Ramos (cell line): ENCODE data around the gene POFUT1.

Source experiments
- in situ Hi-C: fragments of 300-500 bp; cut with MboI; formaldehyde crosslinking; loops from one replicate; pipeline ENCODE4 v1.14.3; 2022; ENCODE audit warnings: low sequenced_read_pairs; ENCODE audit not compliant: unreplicated experiment

The POFUT1 gene

DNA sequence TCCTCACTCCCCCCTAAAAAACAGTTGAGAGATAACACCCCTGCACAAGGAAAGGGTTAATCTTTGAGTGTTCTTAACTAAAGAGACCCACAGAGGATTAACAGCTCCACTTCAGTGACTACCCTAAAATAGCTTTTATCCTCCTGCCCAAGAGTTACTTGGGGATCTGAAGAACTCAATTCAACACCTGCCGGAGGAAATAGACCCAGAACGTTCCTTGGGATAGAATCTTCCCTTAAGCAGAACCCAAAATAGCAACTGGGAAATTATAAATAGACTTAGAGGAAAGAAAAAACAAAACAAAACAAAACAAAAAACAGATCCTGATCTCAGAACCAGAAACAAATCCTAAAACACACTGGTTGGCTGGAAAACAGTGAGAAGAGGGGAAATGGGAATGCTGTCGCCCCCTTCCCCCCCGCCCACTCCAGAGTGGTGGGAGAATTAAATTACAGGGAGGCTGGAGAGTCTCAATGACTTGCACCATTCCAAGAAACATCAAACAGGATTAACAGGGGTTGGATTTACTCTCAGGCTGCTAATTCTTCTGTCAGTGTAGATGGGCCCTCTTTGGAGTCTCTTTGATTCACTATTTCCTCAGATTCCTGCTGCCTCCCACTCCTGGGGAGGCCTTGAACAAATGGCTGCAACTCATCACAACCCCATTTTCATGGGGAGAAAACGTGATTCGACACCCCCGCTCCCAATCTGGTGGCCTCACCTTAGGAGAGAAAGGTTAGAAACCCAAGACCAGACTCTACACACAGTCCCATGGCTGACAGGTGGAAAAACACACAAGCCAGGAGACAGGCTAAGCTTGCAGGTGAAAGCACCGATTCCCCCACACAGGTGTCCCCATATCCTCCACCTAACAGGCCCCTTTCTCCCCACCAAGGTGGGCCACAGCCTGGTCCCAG lies 1.6 kb upstream of the POFUT1 start:
- in situ Hi-C loops, result no loop called here

DNA sequence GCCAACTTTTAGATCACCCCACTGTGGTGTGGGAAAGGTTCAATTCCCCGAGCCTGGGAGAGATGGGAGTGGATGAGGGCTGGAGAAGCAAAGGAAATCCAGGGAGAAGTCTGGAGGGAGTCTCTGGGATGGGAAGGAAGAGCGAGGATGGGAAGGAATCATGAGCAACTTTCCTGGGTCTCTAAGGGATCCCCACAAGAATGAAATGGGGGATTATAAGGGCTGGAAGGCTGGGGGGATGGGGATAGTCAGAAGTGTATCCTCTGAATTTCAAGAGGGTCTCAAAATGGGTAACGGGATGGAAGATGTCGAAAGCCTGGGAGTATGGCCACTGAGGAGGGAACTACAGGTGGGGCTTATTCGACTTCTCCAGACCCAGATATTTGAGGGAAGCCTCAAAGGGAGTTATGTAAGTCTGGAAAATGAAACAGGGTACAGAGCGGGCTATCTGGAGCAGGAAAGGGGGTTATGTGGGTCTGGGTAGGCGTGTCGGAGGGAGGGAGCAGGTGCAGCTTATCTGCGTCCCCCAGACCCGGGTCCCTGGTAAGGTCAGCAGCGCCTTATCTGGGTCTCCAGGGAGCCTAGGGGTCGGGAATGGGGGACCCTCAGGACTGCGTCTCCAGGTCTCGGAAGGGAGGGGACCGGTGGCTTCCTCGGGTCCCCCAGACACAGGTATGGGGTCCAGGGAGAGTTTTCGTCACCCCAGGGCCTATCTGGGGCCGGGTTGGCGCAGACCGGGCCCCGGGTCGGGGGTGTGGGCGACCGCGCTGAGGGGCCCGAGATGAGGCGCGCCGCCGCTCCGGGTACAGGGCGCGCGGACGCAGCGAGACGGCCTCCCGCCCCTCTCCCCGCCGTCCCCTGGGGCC lies 687 bp upstream of the POFUT1 start:
- in situ Hi-C loops, result no loop called here

DNA sequence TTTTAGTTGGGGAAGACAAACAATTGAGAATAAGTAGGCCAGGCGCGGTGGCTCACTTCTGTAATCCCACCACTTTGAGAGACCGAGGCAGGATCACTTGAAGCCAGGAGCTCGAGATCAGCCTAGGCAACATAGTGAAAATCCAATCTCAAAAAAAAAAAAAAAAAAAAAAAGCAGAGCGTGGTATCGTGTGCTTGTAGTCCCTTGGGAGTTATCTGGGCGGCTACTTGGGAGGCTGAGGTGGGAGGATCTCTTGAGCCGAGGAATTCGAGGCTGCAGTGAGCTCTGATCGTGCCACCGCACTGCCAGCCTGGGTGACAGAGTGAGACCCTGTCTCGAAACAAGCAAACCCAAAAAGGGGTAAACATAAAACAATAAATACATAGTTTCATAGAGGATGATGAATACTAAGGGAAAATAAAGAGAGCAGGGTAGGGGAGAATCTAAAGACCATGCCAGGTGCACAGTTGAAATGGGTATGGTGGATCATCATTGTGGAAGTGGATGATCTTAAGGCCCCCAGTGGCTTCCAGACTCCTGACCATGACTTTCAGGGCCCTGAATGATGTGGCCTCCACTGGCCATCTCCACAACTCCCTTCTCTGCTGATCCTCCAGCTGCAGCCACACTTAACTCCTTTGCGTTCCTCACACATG lies 947 bp downstream of the POFUT1 start:
- in situ Hi-C loops, result no loop called here

DNA sequence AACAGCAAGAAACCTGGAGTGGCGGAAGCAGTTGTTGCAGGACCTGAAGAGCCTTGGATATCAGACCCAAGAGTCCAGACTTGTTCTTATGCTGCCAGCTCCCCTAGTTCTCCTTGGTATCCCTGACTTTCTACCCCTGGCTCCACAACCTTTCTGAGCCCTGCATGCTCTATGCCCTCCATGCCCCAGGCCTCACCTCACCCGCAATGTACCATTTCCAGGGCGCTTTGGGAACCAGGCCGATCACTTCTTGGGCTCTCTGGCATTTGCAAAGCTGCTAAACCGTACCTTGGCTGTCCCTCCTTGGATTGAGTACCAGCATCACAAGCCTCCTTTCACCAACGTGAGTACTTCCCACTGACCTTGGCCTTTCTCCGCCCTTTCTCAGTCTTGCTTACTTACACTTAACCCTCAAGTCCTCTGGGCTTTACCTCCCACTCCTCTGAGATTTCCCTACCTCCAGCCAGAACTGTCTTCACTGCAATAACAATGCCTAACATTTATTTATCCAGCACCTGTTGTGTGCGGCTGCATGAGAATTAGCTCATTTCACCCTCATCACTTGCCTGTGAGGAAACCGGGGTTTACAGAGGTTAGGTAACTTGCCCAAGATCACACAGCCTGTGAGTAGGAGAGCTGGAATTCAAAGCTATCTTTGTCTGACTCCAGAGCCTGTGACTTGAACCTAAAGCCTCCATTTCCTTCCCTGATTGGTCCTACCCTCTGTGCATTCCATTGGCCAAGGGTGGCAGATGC lies 2.3 kb downstream of the POFUT1 start:
- in situ Hi-C loops, result no loop called here

DNA sequence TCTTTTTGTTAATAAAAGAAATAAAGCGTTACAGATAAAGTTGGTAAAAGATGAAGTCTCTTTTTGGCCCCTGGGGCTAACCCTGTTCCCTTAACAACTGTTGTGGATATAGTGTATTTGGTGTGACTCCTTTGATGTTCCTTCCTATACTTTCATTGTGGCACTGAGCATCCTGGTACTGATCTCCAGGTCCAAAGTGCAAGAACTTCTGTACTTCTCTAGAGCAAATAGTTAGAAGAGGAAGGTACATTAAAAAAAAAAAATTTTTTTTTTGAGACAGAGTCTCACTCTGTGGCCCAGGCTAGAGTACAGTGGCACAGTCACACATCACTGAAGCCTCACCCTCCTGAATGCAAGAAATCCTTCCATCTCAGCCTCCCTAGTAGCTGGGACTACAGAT lies 6.2 kb downstream of the POFUT1 start:
- in situ Hi-C loops, result no loop called here

DNA sequence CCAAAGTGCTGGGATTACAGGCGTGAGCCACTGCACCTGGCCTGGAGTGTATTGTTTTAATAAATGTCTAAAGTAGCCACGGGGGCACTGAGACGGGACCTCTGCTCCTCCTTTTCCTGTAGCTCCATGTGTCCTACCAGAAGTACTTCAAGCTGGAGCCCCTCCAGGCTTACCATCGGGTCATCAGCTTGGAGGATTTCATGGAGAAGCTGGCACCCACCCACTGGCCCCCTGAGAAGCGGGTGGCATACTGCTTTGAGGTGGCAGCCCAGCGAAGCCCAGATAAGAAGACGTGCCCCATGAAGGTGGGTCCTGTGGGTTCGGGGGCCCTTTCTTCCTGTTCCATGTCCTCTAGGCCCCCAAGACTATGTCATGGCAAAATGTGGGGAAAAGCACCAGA lies 7.5 kb downstream of the POFUT1 start:
- in situ Hi-C loops, result no loop called here

DNA sequence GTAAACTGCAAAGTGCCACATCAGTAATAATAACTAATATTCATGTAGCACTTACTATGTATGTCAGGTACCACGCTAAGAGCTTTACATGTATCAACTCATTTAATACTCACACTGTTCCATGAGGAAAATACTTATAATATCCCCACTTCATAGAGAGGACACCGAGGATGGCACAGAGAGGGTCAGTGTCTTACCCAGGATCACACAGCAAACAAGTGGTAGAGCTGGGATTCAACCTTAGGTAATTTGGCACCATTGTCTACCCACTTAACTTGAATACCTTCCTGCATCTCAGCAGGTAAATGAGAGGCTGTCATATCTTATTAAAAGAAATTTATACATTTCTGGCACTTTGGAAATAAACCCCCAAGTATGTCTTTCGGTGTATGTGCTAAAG lies 8.0 kb downstream of the POFUT1 start:
- in situ Hi-C loops, result no loop called here

DNA sequence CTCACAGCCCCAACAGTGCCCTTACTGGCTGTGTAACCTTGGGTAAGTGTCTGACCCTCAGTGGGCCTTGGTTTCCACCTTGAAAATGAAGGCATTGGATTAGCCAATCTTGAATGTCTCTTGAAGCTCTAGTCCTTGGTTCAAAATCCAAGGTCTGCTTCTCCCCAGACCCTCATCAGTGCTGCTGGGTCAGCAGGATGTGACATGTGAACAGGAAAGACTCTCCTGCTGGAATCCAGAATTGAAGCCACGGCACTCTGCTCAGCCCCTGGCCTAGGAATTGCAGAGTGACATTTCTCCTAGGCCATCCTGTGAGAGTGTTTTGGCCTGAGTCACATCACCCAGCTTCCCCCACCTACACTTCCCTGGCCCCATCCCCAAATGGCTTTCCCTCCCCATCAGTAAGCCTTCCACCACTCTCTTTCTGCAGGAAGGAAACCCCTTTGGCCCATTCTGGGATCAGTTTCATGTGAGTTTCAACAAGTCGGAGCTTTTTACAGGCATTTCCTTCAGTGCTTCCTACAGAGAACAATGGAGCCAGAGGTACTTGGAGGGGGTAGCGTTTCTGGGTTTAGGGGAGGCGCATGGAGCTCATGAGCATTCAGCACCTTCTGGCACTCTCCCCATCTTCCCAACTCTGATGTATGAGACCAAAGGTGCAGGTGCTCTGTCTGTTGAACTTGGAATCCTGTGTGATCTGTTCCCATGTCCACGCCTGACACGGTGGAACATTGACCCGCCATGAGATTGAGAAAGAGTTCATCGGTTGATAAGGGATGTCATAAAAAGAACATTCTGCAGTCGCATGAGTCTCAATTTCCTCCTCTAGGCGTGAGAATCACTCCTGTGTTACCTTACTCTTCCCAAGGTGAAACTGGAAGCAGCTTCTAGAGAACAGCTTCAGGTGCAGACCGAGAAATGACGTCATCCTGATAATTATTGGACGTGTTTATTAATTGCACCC lies 8.8 kb downstream of the POFUT1 start:
- in situ Hi-C loops, result no loop called here

DNA sequence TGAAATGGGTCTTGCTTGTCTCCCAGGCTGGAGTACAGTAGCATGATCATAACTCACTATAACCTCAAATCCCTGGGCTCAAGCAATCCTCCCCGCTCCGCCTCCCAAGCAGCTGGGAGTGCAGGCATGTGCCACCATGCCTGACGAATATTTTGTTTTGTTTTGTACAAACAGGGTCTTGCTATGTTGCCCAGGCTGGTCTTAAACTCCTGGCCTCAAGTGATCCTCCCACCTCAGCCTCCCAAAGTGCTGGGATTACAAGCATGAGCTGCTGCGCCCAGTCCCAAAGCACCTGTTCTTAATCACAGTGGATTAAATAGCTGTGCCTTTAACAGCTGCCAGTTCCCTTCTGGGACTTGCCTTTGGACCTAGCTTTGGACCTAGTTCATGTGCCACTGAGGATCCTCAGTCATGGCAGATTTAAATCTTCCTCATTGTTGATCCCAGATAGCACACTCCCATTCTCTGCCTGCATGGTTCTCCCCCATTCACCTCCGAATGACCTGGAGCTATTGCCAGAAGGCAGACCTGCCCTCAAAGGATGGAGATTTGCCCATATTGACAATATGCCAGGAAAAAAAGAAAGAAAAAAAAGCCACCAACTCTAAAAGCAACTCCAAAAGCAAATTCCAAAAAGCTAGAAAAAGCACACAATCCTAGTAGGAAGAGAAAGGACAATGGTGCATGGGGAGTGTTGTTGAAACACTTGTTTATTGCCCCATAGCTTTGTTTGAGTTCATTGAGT lies 10.6 kb downstream of the POFUT1 start:
- in situ Hi-C loops, result no loop called here

DNA sequence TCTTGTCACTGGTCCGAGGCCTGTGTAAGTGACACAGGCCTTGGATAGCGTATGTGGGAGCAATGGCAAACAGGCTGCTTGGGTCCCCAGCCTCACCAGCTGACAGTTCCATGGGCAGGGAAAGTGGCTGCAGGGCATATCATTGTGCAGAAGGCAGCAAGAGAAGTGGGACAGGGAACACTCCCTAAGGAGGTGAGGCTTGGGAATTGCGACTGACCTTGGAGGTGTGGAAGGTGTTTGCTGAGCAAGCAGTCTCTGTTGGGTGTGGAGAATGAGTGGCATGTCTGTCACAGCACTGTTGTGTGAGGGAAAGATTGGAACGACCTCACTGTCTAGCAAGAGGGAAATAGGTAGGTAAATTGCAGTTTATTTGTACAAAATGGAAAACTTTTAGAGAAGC lies 16.8 kb downstream of the POFUT1 start:
- in situ Hi-C loops, result no loop called here

DNA sequence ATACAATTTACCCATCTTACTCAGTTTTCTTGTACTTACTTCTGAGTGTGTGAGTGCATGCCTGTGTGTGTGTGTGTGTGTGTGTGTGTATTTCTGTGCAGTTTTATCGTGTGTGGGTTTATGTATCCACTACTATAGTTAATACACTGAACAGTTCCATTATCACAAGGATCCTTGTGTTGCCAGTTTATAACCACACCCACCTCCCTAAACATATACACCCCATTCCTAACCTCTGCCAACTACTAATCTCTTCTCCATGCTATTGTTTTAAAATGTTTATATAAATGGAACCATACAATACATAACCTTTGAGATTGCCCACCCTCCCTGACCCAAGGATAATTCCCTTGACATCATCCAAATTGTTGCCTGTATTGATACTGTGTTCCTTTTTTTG lies 18.7 kb downstream of the POFUT1 start:
- in situ Hi-C loops, result no loop called here

DNA sequence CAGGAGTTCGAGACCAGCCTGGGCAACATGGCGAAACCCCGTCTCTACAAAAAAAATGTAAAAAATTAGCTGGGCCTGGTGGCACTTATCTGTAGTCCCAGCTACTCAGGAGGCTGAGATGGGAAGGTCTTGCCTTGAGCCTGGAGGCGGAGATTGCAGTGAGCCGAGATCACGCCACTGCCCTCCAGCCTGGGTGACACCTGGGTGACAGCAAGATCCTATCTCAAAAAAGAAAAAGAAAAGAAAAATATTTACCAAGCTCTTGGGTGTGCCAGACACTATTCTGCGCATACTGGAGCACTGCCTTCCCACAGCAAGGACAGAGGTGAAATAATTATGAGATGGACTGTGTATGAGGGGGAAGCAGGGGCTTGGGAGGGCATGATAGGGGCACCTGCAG lies 19.6 kb downstream of the POFUT1 start:
- in situ Hi-C loops, result no loop called here

DNA sequence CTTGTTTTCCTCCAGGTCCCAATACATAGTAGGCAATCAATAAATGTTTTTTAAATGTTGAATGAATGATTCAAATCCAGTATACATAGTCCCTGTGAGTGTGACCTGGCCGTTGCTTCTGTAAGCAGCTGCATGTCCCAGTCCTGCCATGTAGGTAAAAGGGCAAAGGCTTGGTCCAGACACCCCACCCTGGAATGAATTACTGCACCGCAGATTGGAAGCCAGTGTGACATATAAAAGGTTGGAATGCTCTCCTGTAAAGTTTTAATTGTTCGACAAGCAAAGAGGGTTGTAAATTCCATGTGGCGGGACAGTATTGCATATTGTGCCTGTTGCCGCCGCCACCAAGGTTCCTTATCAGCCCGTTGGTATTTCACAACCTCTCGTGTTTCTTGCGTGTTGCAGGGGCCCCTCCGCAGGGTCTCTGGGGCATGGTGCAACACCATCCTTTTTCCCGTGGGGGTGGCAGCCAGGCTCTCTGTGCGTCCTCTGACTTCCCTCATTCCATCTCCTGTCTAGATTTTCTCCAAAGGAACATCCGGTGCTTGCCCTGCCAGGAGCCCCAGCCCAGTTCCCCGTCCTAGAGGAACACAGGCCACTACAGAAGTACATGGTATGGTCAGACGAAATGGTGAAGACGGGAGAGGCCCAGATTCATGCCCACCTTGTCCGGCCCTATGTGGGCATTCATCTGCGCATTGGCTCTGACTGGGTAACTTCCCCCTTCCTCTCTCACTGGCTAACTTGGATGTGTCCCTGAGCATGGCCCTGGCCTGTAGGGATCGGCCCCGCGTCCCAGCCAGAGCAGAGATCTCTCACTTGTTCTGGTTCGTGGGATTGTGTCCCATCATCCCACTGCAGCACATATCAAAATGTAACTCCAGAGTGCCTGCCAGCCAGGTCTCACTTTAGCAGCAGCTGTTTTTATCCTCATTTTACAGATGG lies 20.3 kb downstream of the POFUT1 start:
- in situ Hi-C loops, result no loop called here

DNA sequence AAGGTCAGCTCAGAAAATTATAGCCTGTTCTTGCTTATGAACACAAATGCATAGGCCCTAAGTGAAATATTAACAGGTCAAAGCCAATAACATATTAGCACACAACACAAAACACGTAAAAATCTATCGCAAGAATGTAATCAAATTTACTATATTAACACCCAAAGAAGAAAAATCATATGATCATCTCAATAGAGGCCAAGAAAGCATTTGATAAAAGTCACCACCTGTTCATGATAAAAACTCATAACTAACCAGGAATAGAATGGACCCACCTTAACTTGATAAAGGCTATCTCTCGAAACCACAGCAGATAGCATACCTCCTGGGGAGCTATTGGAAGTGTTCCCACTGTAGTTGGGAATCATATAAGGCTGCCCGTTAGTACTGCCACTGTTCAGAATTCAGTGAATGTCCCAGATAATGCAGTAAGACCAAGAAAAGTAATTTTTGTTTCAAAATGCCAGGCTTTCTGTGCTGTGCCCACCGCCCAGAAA lies 21.6 kb downstream of the POFUT1 start:
- in situ Hi-C loops, result no loop called here

DNA sequence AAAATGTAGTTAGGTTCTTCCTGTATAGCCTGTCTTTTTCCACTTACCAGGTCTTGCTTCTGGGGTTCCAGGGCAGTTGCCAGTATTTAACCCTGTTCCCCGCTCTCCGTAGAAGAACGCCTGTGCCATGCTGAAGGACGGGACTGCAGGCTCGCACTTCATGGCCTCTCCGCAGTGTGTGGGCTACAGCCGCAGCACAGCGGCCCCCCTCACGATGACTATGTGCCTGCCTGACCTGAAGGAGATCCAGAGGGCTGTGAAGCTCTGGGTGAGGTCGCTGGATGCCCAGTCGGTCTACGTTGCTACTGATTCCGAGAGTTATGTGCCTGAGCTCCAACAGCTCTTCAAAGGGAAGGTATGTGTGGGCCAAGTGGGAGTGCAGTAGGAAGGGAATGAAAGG lies 23.0 kb downstream of the POFUT1 start:
- in situ Hi-C loops, result no loop called here

DNA sequence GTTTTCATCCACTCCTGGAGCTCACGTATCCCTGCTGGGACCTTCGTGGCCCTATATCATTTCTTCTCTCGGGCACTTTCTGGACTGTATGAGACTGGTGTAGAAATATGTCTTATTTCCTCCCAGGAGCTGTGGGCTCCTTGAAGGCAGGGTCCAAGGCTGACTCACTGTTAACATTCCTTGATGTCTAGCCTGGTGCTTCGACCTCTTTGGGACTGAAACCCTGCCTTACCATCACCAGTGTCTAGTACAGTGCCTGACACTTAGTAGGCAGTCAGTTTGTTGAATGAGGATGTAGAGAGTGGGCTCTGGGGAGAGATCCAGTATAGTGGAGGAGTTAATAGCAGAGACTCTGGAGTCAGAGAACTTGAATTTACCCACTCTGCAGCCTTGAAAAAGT lies 23.6 kb downstream of the POFUT1 start:
- in situ Hi-C loops, result no loop called here

DNA sequence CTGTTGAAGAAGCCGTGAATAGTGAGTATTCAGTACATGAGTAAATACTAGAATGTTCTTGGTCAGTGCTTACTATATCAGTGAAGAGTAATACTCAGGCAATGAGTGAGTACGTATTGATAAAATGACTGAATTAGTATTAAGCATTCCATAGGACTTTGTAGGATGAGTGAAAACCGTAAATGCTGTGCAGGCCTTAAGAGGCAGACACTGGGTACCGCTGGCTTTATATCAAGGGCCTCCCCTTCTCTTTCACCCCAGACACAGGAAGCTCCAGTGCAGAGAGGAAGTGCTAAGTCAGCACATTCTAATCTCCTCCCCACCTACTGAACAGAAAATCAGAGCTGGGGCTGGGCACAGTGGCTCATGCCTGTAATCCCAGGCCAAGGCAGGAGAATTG lies 24.2 kb downstream of the POFUT1 start:
- in situ Hi-C loops, result no loop called here
